PC-3 (cell line): Measurements from ENCODE around the gene OR52W1.

Source experiments
- EZH2 ChIP-seq: fragments of 300-600 bp; sonication (generic); IDR thresholded peaks from one replicate; pipeline ENCODE4 v1.6.1; 2017; ENCODE audit warnings: antibody characterized with exemption, mild to moderate bottlenecking, low read length; ENCODE audit not compliant: unreplicated experiment
- EZH2phosphoT487 ChIP-seq: fragments of 300-600 bp; sonication (generic); IDR thresholded peaks from 2 replicates; pipeline ENCODE4 v1.6.1; 2018; ENCODE audit warnings: mild to moderate bottlenecking, antibody characterized with exemption, low read length, borderline replicate concordance
- TF ChIP-seq, protein P1 (sequence below): fragments of 300-600 bp; sonication (generic); conservative IDR thresholded peaks from 2 replicates; pipeline ENCODE4 v1.5.1; 2017; ENCODE audit warnings: antibody characterized with exemption, low read depth, mild to moderate bottlenecking, low read length

GRCh38 chr11:6219359-6219758 lies 20.3 kb downstream of the OR52W1 start:
- TF ChIP-seq, protein P1, sequence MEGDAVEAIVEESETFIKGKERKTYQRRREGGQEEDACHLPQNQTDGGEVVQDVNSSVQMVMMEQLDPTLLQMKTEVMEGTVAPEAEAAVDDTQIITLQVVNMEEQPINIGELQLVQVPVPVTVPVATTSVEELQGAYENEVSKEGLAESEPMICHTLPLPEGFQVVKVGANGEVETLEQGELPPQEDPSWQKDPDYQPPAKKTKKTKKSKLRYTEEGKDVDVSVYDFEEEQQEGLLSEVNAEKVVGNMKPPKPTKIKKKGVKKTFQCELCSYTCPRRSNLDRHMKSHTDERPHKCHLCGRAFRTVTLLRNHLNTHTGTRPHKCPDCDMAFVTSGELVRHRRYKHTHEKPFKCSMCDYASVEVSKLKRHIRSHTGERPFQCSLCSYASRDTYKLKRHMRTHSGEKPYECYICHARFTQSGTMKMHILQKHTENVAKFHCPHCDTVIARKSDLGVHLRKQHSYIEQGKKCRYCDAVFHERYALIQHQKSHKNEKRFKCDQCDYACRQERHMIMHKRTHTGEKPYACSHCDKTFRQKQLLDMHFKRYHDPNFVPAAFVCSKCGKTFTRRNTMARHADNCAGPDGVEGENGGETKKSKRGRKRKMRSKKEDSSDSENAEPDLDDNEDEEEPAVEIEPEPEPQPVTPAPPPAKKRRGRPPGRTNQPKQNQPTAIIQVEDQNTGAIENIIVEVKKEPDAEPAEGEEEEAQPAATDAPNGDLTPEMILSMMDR = no peak
- TF ChIP-seq EZH2 = no peak
- TF ChIP-seq EZH2phosphoT487 = no peak
